Frontal cortex (tissue), 4 donors: ENCODE data around the gene ARPP19. TPM values are rescaled to one million over a fixed set of nuclear protein-coding genes. Genes with fewer than 3 reads are reported as not detected.
"Not testable (repeated sequence)": the region's sequence is repeated elsewhere in the genome, so short reads cannot be mapped to it uniquely, and the experiment has no call there.

Source experiments
- DNase-seq, 2 donors: peaks; one replicate each; pipeline ENCODE4 v3.0.0; 2012; ENCODE audit warnings: low spot score in 2 of 2
- FAIRE-seq: peaks from 2 replicates; lab custom pipeline; 2012; peaks lifted over from hg19 to GRCh38; lab: Jason Lieb, UNC
- total RNA-seq: library from RNA; depleted of rRNA; stranded (reverse); fragments of >200 nt; gene quantifications from one replicate; pipeline ENCODE4 v1.2.3, GENCODE V29; 2014
- donor health status: control.
- donor health status: control.
- donor health status: control.

Gene ARPP19
- total RNA-seq, 1 donor from 2014 or later, result 195 TPM

- no peak for FAIRE-seq
- no peak for DNase-seq
Observed at GRCh38 chr15:52518487-52519371, 50.1 kb downstream of the ARPP19 start.

- FAIRE-seq (no peak), DNase-seq (no peak)
Observed at GRCh38 chr15:52517014-52517413, 51.8 kb downstream of the ARPP19 start.

DNA sequence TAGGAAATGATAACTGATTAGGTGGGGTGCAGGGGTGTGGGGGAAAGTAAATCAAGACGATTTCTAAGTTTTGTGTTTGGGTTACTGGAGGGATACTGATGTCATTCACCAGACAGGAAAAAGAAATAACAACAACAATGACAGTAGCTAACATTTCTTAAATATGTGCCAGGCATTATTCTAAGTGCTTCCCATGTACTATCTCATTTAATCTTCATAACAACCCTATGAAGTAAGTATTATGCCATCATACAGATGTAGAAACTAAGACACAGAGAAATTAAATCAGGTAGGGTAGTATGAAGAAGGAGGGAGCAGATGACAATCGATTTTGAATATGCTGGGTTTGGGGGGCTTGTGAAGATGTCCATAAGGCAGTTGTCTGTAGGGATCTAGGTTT, 53.5 kb downstream of the ARPP19 start:
- no peak for FAIRE-seq
- no peak for DNase-seq

DNA sequence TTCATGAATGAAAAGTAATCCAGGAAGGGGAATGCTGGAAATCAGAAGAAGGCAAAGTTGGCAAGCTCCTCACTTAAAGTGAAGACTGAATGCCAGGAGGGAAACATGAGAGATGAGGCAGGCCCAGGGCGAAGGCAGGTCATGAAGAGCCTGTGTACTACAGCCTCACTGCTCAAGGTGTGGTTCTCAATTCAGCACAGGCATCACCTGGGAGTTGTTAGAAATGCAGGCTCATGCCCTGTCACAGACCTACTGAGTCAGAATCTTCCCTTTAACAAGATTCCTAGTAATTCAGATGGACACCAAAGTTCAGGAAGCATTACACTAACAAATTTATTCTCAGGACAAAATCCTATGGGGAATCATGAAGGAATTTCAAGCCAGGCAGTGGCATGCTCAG, 54.3 kb downstream of the ARPP19 start:
- DNase-seq (no peak), FAIRE-seq (no peak)

GRCh38 chr15:52512869-52513268, 56.0 kb downstream of the ARPP19 start:
- not testable (repeated sequence) for DNase-seq, FAIRE-seq

GRCh38 chr15:52511084-52511483, 57.7 kb downstream of the ARPP19 start:
- FAIRE-seq (no peak), DNase-seq (no peak)

DNA sequence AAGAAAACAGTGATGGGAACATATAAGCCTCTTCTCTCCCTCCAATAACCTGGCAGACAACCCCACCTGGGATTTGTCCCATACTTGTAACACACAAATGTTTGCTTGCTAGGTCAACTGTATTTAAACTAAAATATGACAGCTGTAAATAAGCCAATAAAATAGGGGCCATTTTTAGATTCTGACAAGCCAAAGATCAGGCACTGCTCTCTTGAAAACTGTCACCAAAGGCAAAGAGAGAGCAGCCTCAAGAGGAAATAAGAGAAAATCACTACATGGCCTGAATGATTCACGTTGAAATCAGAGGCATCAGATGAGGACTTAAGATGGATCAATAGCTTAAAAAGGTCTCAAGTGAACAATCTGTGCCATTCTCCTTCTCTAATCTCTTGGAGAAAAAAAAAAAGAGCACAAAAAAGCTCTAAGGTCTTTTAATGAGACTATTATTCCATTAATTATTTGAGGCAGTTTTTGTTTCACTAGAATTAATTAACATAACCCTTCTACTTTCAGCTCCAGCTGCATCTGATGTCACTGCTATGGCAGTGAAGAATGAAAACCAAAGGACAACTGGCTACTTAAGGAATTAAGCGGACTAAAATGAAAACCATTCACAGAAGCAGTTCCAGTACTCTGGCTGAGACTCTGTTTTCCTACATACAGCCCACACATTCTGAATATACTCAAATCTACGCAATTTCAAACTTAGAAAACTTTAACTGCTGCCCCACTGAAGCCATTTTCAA, 59.2 kb downstream of the ARPP19 start:
- DNase-seq (no peak), FAIRE-seq (no peak)

DNA sequence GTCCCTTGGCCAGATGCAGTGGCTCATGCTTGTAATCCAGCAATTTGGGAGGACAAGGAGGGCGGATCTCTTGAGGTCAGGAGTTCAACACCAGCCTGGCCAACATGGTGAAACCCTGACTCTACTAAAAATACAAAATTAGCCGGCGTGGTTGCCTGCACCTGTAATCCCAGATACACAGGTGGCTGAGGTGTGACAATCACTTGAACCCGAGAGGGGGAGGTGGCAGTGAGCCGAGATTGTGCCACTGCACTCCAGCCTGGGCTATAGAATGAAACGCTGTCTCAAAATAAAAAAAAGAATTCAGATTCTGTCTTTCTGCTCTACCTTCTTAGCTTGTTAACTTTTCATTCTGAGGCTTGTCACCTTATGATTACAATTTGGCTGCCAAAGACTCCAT, 62.3 kb downstream of the ARPP19 start:
- DNase-seq (no peak), FAIRE-seq (no peak)

- DNase-seq (no peak), FAIRE-seq (no peak)
Observed at GRCh38 chr15:52505151-52505550, 63.7 kb downstream of the ARPP19 start.

DNA sequence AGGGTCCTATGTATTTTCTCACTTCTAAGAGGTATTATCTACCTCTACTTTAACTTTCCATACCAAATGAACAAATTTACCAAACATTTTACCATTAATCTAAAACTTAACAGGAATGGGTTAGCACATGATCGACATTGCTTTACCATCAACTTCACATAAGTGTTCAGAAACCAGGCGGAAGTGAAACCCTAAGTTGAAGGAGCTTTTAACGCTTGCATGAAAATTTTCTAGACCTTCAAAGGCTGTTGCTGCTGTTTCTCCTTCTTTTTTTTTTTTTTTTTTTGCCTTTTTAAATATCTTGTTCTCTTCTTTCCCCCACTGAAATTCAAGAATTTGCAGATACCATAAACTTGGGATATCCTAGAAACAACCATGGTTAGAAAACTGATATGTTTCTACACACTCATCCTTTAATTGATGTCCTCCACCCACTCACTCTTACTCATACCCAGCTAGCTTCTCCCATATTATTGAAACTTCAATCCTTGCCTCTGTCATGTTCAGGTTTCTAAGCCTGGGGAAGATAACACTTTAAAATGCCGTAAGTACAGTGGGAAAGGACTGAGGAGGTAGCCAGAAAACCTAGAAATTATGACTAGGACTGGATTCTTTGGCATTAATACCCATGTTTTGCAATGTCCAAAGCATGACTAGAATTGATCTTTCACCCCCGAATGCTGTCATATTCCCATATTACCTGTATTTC, 64.9 kb downstream of the ARPP19 start:
- DNase-seq, result no peak

DNA sequence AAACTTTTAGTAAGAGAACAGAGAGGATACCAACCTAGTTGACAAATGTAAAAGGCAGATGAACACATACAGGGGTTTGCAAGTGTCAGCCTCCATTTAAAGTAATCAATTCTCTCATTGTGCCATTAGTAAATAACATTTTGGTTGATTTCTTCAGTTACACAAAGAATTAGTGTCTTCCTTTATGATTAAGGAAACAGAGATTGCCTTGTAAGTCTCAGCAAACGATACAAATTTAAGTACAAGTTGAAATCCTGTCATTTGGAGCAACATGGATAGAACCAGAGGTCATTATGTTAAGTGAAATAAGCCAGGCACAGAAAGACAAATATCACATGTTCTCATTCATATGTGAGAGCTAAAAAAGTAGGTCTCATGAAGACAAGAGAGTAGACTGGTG, 66.2 kb downstream of the ARPP19 start:
- FAIRE-seq, result no peak
- no peak for DNase-seq

More for the DNA sequence above, 64.9 kb downstream of the ARPP19 start:
- no peak for FAIRE-seq

DNA sequence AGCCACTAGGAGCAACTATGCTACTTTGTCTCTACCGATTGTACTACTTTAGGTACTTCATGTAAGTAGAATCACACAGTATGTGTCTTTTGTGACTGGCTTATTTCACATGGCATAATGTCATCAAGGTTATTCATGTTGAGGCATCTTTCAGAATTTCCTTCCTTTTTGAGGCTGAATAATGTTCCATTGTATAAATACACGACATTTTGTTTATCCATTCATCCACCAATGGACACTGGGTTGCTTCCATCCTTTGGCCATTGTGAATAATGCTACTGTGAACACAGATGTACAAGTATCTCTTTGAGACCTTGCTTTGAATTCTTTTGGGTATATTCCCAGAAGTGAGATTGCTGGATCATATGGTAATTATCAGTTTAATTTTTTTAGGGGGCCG, 69.3 kb downstream of the ARPP19 start:
- FAIRE-seq (no peak), DNase-seq (no peak)

GRCh38 chr15:52498706-52499105, 70.1 kb downstream of the ARPP19 start:
- FAIRE-seq (no peak), DNase-seq (no peak)

Other genes starting within 250 kb of the ARPP19 start
- 125 TPM for gene MYO5A, start 40.1 kb downstream of the ARPP19 start, total RNA-seq
- 42.0 TPM for gene ATOSA, start 110.4 kb upstream of the ARPP19 start, total RNA-seq
- not detected for gene ONECUT1, start 221.3 kb upstream of the ARPP19 start, total RNA-seq